ENCODE measurements around the gene BEST1. TPM values are rescaled to one million over a fixed set of nuclear protein-coding genes. Genes with fewer than 3 reads are reported as not detected.
A peak's percentile ranks its signal among the peaks of the same experiment; 100 is the strongest.

The BEST1 gene
- total RNA-seq, 4 donors from 2014 or later: 0.08 to 2.7 (median 0.39) TPM

DNA sequence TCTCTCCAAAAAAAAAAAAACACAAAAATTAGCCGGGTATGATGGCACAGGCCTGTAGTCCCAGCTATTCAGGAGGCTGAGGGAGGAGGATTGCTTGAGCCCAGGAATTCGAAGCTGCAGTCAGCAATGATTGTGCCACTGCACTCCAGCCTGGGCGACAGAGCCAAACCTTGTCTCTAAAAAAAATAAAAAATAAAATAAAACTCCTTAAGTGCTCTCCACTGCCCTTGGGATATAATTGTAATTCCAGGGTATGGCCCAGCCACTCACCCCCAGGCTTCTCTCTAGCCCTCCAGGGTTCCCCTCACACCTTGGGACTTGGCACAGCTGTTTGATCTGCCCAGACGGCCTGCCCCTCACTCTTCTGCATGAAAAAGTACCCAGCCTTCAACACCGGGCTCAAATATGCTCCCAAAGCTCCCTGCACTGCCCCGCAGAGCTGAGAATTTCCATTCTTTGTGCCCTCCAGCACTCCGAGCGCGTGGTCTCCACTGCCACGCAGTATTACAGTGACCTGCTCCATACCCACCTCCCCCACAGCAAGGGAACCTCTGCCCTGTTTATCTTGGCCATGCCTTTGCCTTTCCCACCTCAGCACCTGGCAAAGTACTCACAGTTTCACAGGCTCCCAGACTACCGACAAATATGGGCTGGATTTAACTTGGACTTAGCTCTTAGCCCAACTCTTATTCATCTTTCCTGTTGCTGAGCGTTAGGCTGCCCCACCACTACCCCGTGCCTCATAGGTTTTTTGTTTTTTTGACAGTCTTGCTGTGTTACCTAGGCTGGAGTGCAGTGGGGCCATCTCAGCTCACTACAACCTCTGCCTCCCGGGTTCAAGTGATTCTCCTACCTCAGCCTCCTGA, 24.8 kb downstream of the BEST1 start:
- Histone ChIP-seq H3K4me3 (no peak overlapping the region), H3K36me3 (no peaks in the 10 kb centered on the region), H3K27me3 (no peaks in the 10 kb centered on the region), H3K9me3 (no peaks in the 10 kb centered on the region), H3K4me1 (peaks cover 48 to 94% (median 64%) of the 10 kb centered on the region in 3 donors), H3K27ac (peak overlapping the region; percentile 15 to 98 (median 77))
- WGBS, 2 donors: 55 to 62% methylated on average over 11 to 14 of the region's 14 CpGs
- TF ChIP-seq, protein P1, sequence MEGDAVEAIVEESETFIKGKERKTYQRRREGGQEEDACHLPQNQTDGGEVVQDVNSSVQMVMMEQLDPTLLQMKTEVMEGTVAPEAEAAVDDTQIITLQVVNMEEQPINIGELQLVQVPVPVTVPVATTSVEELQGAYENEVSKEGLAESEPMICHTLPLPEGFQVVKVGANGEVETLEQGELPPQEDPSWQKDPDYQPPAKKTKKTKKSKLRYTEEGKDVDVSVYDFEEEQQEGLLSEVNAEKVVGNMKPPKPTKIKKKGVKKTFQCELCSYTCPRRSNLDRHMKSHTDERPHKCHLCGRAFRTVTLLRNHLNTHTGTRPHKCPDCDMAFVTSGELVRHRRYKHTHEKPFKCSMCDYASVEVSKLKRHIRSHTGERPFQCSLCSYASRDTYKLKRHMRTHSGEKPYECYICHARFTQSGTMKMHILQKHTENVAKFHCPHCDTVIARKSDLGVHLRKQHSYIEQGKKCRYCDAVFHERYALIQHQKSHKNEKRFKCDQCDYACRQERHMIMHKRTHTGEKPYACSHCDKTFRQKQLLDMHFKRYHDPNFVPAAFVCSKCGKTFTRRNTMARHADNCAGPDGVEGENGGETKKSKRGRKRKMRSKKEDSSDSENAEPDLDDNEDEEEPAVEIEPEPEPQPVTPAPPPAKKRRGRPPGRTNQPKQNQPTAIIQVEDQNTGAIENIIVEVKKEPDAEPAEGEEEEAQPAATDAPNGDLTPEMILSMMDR (IDR thresholded peaks at IDR 0.05): no peak
- TF ChIP-seq POLR2A (IDR thresholded peaks at IDR 0.05): no peak
- intact Hi-C loops (cut with DNase I): loop anchor here (10.0 kb wide), 1 partner anchor 50 kb away; no protein-coding TSS in a partner anchor
- no peak for DNase-seq

DNA sequence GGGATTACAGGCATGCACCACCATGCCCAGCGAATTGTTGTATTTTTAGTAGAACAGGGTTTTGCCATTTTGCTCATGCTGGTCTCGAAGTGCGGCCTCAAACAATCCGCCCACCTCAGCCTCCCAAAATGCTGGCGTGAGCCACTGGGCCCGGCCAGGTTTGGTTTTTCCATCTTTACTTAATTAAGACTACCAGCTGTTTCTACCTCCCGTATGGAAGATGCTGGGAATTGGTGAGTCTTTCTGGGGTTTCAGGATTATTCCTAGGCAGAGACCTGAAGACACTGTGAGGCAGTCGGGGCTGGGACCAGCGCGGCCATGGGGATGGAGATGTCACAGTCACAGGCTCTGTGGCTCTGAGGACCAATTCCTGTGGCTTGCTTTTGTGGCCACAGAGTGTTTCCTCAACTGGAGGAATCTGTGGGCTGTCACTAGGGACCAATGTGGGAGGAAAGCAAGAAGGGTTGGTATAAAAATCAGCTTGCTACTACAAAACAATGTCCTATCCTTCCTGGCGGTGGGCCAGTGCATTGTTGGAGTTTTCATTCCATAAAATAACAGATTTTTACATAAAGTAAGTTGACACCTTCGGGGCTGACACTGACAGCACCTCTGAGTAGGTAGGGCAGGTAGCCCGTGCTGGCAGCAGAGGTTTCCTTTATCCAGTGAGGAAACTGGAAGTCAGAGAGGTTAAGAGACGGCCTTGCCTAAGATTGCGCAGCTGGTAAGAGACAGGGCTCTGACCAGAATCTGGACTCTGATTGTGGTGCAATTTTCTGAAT, 25.7 kb downstream of the BEST1 start:
- Histone ChIP-seq H3K4me3 (no peak overlapping the region), H3K27me3 (no peaks in the 10 kb centered on the region), H3K36me3 (no peaks in the 10 kb centered on the region), H3K4me1 (peaks cover 43 to 94% (median 56%) of the 10 kb centered on the region in 3 donors), H3K9me3 (no peaks in the 10 kb centered on the region), H3K27ac (peak overlapping the region in 2 of 4 donors; percentile 94 to 98)
- TF ChIP-seq, protein P1 (IDR thresholded peaks at IDR 0.05): no peak
- TF ChIP-seq POLR2A (IDR thresholded peaks at IDR 0.05): no peak
- intact Hi-C loops (cut with DNase I): loop anchor here (10.0 kb wide), 1 partner anchor 49 kb away; no protein-coding TSS in a partner anchor
- 69 to 76% methylated on average over 9 to 15 of the region's 15 CpGs for WGBS, 2 donors
- no peak for DNase-seq

DNA sequence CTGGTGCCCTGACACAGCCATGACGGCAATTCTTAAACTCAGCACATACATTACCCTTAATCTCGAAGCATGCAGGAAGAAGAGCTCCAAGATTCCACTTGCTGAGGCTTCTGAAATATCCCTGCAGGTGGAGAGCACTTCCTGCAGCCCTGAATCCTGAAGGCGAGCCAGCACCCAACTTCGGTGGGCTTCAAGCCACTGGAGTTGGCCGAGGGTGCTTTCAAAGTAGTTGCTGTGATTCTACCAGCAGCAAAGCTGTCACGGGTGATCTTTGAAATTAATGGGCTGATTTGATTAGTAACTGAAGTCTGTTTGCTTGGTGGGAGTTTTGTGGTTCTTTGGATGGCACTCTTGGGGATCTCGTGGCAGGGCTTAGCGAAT, 26.3 kb downstream of the BEST1 start:
- DNase-seq: no peak
- peaks cover 37 to 94% (median 53%) of the 10 kb centered on the region in 3 donors for H3K4me1 ChIP-seq
- H3K9me3 ChIP-seq: no peaks in the 10 kb centered on the region
- no peaks in the 10 kb centered on the region for H3K36me3 ChIP-seq
- TF ChIP-seq, protein P1 (IDR thresholded peaks at IDR 0.05): no peak
- TF ChIP-seq POLR2A (IDR thresholded peaks at IDR 0.05): no peak
- no peak overlapping the region for H3K27ac ChIP-seq
- 75 to 89% methylated on average over 6 to 8 of the region's 8 CpGs for WGBS, 2 donors
- no peaks in the 10 kb centered on the region for H3K27me3 ChIP-seq
- H3K4me3 ChIP-seq: no peak overlapping the region
- intact Hi-C loops (cut with DNase I): loop anchor here (10.0 kb wide), 1 partner anchor 48 kb away; no protein-coding TSS in a partner anchor

DNA sequence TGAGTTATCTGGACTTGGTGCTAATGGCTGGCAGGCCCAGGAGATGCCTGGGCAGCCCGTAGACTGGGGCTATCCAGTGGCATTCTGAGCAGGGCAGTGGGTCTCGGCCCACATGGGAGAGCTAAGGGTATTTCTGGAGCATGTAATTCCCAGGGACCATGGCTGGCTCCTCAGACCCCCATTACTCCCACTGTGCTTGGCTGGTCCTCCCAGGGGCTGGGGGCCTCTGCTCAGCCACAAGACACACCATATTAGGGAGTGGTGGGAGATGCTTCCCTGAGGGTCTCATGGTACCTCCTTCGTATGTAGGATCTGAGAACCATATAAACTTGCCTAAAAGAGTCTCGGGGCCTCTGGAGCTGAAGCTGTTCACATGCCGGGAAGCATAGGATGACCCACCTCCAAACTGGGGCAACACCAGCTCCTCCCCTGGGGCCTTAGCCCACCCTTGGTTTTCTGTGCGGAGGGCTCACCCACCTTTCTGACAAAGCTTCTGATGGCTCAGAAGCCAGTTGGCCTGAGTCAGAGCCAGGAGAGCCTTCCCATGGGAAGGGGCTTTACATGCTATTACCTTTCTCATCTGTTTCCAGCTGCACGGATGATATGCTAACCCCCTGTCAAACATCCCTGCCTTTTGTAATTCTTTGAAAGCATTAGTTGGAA, 26.8 kb downstream of the BEST1 start:
- Histone ChIP-seq H3K9me3 (no peaks in the 10 kb centered on the region), H3K27ac (no peak overlapping the region), H3K4me3 (no peak overlapping the region), H3K4me1 (peaks cover 36 to 94% (median 51%) of the 10 kb centered on the region in 3 donors), H3K36me3 (no peaks in the 10 kb centered on the region), H3K27me3 (no peaks in the 10 kb centered on the region)
- DNase-seq: no peak
- TF ChIP-seq, protein P1 (IDR thresholded peaks at IDR 0.05): no peak
- TF ChIP-seq POLR2A (IDR thresholded peaks at IDR 0.05): no peak
- intact Hi-C loops (cut with DNase I): loop anchor here (10.0 kb wide), 1 partner anchor 48 kb away; no protein-coding TSS in a partner anchor
- 60 to 69% methylated on average over 1 to 2 of the region's 7 CpGs for WGBS, 2 donors

Data from esophagus squamous epithelium (tissue), 5 donors.